GM21825 (cell line): ENCODE results near the gene VPS13D.

ENCODE experiments used
- ATAC-seq: cut with Tn5 transposase; IDR thresholded peaks from one replicate; pipeline ENCODE4 v1.9.1; 2021; ENCODE audit warnings: mild to moderate bottlenecking, moderate library complexity; ENCODE audit not compliant: unreplicated experiment

The VPS13D gene

GRCh38 chr1:12480748-12481362, 251.0 kb downstream of the VPS13D start:
- ATAC-seq = no peak

DNA sequence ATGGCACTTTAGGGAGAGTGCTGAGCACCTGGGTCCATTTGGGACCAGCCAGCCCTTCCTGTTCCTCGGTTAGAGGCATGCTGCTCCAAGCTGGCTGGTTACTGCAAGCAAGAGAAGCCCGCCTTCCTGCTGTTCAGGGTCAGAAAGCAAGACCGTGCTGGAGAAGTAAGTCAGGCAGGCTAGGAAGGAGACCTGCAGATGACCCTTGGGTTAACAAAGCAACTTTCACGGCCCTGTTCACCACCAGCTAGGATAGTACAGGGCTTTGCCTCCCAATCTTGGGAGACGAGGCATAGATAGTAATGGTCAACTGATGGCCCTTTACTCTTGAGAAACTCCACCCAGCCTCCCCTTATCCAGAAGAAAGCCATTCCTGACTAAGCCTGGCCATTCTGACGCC, 252.1 kb downstream of the VPS13D start:
- ATAC-seq = no peak

- no peak for ATAC-seq
Observed at GRCh38 chr1:12482988-12483387, 253.2 kb downstream of the VPS13D start.

- ATAC-seq = no peak
Observed at GRCh38 chr1:12485231-12486058, 255.6 kb downstream of the VPS13D start.

DNA sequence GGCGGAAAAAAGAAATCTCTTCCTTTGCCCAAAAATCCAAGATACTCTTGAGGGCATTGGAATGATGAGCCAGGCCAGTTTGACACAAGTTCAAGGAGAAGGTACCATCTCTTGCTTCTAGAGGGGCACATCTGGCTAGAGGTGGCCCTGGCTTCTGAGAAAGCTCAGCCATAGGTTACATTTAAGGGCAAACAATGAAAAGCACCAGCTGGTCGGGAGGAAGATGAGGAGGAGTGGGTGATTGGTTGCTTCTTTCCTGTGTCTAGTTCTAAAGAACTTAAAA, 256.2 kb downstream of the VPS13D start:
- no peak for ATAC-seq

GRCh38 chr1:12486401-12487005, 256.7 kb downstream of the VPS13D start:
- ATAC-seq = no peak

DNA sequence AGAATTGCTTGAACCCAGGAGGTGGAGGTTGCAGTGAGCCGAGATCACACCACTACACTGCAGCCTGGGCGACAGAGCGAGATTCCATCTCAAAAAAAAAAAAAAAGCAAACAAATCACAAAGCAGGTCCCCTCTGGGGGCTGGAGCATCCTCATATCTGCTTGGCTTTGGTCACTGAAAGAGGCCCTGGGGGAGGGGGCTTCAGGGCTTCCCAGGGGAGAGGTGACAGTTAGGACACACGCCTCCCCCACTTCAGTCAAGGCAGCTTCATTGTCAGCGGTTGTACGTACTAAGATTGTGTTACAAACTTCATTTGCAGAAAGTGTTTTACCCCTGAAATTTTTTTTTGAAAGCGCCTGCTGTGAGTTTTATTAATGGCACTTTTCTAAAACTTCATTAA, 257.7 kb downstream of the VPS13D start:
- ATAC-seq = no peak

DNA sequence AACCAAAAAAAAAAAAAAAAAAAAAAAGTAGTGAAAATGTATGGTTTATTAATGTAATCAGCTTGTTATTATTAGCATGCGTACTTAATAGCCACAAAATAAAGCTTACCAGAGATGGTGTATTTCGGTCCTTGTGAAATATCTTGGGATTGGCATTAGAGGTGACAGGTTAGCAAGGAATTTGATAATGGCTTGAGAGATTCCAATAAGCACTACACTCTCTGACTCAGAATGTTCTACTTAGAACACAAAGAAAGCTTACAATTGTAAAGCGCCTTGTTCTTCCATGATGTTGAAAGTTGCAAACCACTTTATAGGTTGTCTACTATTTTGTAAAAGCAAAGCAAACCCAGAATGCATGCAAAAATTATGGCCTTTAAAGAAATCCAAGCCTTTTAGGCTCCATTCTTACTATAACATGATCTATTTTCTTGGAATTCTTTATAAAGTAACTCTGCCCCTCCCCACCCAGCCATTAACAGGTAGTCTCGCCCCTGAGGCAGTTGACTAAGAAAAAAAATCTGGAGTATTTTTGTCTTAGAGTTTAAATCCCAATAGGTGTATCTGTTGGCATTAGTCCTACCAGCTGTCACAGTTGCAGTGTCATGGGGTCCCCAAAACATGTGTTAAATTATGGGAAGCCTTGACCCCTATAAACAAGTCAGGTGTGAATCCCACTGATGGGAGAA, 259.0 kb downstream of the VPS13D start:
- ATAC-seq = no peak

DNA sequence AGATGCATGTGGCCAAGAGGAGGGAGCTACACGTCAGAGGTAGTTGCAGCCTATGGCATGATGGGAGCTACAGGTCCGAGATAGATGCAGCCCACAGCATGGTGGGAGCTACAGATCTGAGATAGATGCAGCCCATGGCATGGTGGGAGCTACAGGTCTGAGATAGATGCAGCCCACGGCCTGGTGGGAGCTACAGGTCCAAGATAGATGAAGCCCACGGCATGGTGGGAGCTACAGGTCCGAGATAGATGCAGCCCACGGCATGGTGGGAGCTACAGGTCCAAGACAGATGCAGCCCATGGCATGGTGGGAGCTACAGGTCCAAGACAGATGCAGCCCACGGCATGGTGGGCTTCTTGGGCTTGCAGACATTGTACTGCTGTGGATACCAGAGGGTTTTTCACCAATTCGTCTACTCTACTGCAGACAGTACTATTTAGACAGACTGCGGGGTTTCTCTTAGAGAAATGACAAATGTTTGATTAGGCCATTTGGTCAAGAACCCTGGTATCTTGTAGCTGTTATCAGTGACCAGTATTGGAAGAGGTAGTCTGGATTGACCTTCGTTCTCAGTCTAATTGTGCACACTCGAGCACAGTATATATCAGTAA, 260.8 kb downstream of the VPS13D start:
- no peak for ATAC-seq

DNA sequence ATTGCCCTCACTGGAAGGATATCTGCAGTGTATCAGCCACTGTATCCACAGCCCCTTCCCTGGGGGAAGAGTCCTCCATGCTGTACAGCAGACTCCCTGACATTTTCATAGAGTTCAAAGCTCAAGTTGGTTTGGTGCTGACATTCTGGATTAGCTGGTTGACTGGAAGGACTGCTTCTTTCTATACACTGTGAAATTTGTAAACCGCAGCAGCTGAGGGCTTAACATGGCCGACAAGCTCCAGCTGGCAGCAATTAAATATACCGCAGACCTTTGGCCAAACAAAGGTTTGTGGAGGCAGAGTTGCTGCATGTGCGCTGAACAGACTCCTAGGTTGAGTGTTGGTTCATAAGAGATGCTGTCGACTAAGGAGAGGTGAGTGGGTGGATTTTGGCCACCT, 261.8 kb downstream of the VPS13D start:
- ATAC-seq = no peak

DNA sequence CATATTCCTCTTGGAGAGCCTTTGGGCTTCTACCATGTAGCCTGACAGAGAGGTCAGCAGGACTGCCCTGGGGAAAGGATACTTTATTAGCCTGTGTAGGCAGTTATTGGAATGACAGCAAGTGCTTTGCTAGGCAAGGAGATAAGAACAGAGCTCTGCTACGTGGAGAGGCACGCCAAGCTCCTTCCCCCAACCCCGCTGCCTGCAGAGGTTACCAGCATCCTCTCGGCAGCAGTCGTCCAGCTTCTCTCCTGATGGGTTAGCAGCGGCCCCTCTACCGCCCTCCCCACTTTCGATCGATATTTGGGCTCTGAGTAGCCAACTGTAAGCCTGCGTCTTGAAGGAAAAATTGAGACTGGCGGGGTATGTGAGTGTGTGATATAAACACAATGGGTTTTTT, 265.9 kb downstream of the VPS13D start:
- no peak for ATAC-seq

- no peak for ATAC-seq
Observed at GRCh38 chr1:12496154-12496961, 266.5 kb downstream of the VPS13D start.

- no peak for ATAC-seq
Observed at GRCh38 chr1:12499539-12500240, 269.9 kb downstream of the VPS13D start.

DNA sequence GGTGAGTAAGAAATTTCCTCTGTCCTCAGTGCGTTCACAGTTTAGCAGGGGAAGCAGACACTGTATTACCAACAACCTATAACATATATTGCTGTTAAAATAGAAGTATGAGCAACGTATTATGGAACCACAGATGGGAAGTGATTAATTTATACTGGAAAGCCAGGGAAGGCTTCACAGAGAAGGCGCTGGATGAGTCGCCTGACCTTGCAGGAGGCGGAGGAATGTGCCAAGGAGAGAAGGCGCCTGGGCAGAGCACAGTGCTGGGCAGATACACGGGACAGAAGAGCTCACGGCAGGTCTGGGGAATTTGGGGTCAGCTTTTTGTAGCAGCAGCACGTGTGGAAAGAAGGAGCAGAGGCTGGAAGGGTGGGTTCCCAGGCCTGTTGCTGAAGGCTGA, 271.8 kb downstream of the VPS13D start:
- no peak for ATAC-seq

- ATAC-seq = no peak
Observed at GRCh38 chr1:12502336-12503109, 272.7 kb downstream of the VPS13D start.

DNA sequence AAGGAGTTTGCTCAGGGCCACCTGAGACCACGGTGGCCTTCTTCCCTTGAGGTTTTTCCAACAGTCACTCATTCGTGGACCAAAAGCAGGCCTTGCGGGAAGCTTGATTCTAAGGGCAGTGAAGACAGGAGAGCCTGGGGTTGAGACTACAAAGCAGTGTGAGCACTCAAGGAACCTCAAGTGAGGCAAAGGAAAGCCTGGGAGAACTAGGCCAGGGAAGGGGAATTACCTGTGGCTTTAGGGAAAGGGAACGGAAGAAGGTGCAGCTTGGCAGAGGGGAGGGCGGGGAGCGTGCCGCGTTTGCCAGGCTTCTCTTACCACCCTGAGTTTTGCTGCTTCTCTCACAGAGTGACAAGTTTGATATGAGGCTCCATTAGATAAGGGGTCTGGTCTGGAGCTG, 273.9 kb downstream of the VPS13D start:
- ATAC-seq = no peak

DNA sequence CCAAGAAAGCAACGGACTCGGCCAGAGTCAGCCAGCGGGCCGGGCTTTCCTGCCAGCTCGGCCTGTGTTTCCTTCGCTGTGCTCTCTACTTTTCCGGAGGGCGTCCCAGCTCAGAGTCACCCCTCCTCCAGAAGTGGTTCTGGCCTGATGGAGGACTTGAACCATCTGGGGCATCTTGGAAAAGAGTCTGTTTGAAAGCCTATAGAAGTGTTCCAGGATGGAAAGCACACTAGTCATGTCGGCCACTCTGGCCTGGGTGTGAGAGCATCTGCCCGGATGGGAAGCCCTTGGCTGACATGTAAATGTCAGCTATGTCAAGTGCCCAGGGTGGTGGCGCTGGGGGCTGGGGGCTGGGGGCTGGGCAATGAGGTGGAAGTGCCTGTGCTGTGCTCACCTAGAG, 274.8 kb downstream of the VPS13D start:
- no peak for ATAC-seq

- ATAC-seq = no peak
Observed at GRCh38 chr1:12505231-12505630, 275.4 kb downstream of the VPS13D start.

DNA sequence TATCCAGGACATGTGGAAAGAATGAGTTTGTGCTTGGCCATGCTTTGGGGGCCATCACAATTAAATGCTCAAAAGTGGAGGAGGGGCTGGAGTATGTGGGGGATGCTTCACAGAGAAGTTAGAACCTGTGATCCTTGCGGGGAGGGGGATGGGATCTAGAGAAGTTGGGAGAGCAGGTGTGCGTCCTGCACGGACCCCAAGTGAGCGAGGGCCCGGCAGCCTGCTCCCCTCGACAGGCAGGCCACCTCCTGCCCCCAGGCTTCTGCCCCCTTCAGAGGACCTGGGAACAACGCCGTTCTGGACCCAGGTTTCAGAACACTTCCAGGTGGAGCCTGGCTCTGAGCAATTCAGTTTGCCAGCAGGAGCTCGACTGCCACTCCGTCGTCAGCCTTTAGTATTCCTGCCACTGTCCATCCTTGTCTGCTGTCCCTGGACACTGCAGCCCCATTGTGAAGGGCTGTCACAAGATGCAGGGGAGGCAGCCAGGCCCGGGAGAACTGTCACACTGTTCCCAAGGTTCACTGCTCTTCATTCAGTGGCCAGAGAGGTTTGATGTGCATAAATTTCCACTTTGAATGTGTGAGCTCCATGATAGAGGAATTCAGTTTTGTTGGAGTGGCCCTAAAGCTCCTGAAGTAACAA, 275.9 kb downstream of the VPS13D start:
- ATAC-seq = no peak
